H54 (cell line): Measurements from ENCODE around the gene NRCAM.

Experiments
- DNase-seq: peaks from one replicate; pipeline ENCODE4 v3.0.0; 2011; ENCODE audit warnings: low spot score, mixed read lengths; ENCODE audit not compliant: insufficient read length
- FAIRE-seq: peaks from 3 replicates; lab custom pipeline; 2011; peaks lifted over from hg19 to GRCh38; lab: Jason Lieb, UNC
- POLR2A ChIP-seq: IDR thresholded peaks from 2 replicates; pipeline ENCODE4 v1.6.1; 2011; ENCODE audit warnings: low read depth, mild to moderate bottlenecking, low read length

The NRCAM gene

DNA sequence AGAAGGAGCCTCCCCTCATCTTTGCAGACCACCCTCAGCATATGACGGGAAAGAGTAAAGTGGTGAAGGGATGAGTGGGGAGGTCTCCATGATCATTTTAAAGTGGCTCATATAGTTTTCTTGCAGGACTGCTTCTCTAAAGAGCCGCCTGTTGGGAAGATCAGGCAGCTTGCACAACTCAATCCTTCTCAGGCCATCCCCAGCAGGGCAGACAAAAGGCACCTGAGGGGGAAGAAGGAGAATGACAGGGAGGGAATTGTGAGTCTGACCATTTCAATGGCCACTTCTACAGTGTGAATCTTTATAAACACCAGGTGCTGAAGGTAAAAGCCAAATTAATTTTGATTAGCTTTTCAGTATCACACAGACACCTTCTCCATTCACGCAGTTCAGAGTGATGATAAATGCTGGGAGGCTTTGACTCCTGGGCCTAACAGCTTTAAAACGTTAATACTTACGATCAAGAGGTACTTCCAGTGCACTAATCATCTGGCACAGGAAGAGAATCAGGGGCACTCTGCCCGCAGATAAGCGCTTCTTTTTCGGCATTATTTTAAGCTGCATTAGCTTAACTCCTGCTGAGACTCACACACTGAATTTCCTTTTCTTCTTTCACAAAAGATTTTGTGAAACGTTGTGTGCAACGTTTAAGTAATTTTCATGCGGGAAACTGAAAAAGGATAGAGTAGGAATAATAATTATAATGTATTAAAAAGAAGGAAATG is 216.6 kb downstream of the NRCAM start:
- no peak for FAIRE-seq
- TF ChIP-seq POLR2A: no peak
- no peak for DNase-seq

DNA sequence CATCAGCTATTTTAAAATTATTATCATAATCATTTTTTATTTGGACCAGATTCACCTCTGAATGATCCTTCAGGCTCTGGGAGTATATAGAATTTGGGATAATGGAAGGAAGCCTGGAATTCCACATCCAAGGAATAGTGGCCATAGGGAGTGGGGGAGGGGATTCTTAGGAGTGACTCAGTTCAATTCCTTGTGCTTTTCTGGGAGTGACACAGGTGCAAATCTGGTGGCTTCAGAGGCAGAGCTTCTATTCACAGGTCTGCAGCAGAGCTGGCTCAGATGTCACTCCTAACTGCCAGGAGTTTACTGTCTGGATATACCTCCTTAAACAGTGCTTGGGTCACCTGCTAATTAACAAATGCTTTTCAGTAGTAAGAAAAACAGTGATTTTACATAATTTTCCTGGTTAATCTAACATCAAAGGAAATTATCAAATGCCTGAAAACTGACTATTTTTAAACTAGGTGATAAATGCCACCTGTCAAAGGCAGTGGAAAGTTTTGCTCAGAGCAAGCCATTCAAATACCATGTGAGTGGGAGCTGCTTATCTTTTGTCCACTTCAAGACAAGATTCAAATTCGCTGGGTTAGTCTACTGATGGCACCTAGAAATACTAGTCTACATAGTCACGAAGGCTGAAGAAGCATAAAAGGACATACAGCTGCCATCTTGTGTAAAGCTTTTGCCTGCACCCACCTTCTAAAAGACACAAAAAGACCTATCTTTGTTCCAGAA is 219.4 kb downstream of the NRCAM start:
- TF ChIP-seq POLR2A: no peak
- FAIRE-seq (no peak), DNase-seq (no peak)

- DNase-seq (no peak), FAIRE-seq (peak; percentile 30)
Observed at GRCh38 chr7:108235451-108236061, 220.7 kb downstream of the NRCAM start.

DNA sequence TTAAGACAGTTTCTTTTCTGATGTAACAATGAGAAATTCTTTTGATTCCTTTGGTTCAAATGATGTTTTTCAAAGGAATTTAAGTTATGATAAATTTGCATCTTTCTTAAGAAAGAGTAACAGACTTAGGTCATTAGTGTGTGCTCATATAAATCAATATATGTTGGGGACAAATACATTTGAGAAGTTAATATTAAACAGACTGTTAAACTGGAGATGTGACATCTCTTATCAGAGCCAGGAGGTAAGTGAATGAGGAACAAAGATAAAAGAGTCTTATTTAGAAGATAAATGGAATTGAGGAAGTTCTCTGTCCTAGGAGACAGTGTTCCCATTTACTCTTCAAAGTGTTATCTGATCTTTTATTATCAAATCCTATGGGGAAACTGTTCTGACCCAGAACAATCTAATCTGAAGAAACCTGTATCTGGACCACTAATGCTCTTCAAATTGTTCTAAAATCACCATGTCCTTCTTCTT is 221.2 kb downstream of the NRCAM start:
- DNase-seq (no peak), FAIRE-seq (no peak)
- no peak for TF ChIP-seq POLR2A

More at GRCh38 chr7:108235451-108236061, 220.7 kb downstream of the NRCAM start:
- no peak for TF ChIP-seq POLR2A

GRCh38 chr7:108234281-108234680 is 222.0 kb downstream of the NRCAM start:
- FAIRE-seq (peak; percentile 23), DNase-seq (no peak)
- no peak for TF ChIP-seq POLR2A

- TF ChIP-seq POLR2A: no peak
- no peak for DNase-seq
- no peak for FAIRE-seq
Observed at GRCh38 chr7:108232076-108232475, 224.2 kb downstream of the NRCAM start.

- TF ChIP-seq POLR2A: no peak
- no peak for DNase-seq
- FAIRE-seq: no peak
Observed at GRCh38 chr7:108231221-108231620, 225.0 kb downstream of the NRCAM start.

DNA sequence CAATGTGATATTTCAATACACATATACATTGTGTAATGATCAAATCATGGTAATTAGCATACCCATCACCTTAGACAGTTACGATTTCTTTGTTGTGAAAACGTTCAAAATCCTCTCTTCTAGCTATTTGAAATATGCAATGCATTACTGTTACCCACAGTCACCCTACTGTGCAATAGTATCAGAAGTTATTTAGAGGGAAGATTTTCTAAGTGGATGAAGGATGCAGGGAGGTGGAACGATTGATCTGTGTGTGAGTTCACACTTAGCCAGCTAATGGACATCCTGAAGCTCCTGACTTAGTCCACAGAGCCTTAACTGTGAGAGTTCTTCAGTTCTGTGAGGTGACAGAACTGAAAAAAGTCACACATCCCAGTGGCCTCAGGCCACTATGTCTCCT is 228.9 kb downstream of the NRCAM start:
- TF ChIP-seq POLR2A: no peak
- FAIRE-seq (no peak), DNase-seq (no peak)

DNA sequence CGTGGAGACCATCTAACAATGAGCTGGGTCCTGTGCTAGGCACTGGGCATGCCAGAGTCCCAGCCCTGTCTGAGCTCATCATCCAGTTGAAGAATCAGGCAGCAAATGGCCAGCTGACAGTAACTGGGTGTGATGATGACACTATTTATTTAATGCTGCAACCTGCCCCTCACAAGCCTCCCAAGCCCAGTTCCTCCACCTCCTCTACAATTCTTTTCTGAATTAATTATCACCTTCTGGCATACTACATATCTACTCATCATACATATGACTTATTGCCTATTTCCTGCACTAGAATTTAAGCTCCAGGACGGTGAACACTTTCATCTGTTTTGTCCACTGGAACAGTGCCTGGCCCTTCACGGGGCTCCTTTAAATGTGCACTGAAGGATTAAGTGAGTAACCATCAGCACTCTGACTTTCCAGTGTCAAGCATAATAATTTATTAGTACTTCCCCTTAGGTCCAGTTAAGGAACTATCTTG is 229.4 kb downstream of the NRCAM start:
- FAIRE-seq: no peak
- TF ChIP-seq POLR2A: no peak
- DNase-seq: no peak

- FAIRE-seq (no peak), DNase-seq (no peak)
- no peak for TF ChIP-seq POLR2A
Observed at GRCh38 chr7:108225531-108226181, 230.6 kb downstream of the NRCAM start.

DNA sequence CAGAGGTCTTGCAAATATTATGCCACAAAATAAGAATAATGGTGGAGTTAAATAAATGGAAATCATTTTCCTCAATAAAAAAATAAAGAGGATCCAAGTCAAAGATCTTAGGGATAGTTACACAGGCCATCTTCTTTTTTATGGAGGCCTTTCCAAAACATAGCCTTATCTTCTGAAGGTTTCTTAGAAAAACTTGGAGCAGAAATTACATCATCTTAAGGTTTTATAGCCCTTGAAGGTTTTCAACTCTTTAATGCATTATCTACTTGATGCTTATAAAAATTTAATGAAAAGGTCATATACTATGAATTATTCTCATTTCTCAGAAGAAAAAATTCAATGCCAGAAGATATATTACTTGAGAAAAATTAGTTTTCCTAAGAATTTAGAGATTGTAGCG is 231.8 kb downstream of the NRCAM start:
- FAIRE-seq (no peak), DNase-seq (no peak)
- no peak for TF ChIP-seq POLR2A

DNA sequence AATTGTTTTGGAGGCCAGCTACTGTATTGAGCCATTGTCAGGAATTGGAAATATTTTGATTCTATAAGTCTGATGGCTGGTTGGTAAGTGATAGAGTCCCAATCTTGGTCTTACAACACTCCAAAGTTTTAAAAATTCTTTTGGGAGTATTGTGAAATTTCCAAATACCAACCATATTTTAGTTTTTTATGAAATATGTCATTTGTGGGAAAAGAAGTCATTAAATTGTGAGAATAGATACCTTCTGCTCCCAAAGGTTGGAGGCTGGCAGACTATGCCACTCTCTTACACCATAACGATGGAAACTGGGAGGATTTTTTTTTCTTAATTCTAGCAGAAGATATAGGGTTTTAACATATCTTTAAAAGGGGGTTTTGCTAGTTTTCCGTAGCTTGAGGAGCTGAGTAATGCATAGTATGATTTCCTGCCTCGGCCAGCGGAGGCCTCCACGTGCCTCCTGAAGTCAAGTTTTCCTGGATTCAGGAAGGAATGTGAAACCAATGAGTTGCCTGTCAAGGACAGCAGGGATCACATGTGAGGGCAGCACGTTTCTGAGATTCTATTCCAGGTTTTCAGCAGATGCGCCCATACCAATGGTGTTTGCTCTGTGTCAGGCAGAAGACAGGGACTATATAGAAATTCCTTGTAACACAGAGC is 233.9 kb downstream of the NRCAM start:
- no peak for DNase-seq

More for the DNA sequence above, 233.9 kb downstream of the NRCAM start:
- FAIRE-seq: no peak
- no peak for TF ChIP-seq POLR2A
